CD14-positive monocyte (primary cell): ENCODE results near the gene STAT3. TPM values are rescaled to one million over a fixed set of nuclear protein-coding genes. Genes with fewer than 3 reads are reported as not detected.

Source experiments
- DNase-seq, 3 donors: peaks; one replicate each; pipeline ENCODE4 v3.0.0-alpha.2; 2011 to 2022
- H2AFZ ChIP-seq: 2 replicates; pipeline ENCODE4 v1.6.0; 2012; ENCODE audit warnings: mild to moderate bottlenecking, low read depth, low read length, inconsistent platforms; ENCODE audit not compliant: insufficient read depth, poor library complexity, severe bottlenecking
- H3K27ac ChIP-seq, 2 donors: 1 replicate in 1 of 2; 2 replicates in 1 of 2; pipeline ENCODE4 v1.5.1; 2012 to 2013; ENCODE audit warnings: low read length in 2 of 2, control low read depth in 1 of 2, inconsistent platforms in 1 of 2, low read depth in 1 of 2, mild to moderate bottlenecking in 1 of 2
- H3K27me3 ChIP-seq, 2 donors: one replicate each; pipeline versions ENCODE4 v1.6.0 to v1.6.1; 2011 to 2013; ENCODE audit warnings: low read length in 2 of 2; ENCODE audit not compliant: control insufficient read depth in 2 of 2, insufficient read depth in 2 of 2
- H3K36me3 ChIP-seq, 2 donors: replicated peaks in 1 of 2; 1 replicate in 1 of 2; 2 replicates in 1 of 2; pipeline versions ENCODE4 v1.5.1 to v1.6.1; 2012 to 2013; ENCODE audit warnings: low read length in 2 of 2, control low read depth in 1 of 2, inconsistent platforms in 1 of 2, mild to moderate bottlenecking in 1 of 2; ENCODE audit not compliant: insufficient read depth in 2 of 2, control insufficient read depth in 1 of 2
- H3K4me1 ChIP-seq, 2 donors: 1 replicate in 1 of 2; 2 replicates in 1 of 2; pipeline versions ENCODE4 v1.5.1 to v1.6.1; 2012 to 2013; ENCODE audit warnings: low read length in 2 of 2, control low read depth in 1 of 2, inconsistent platforms in 1 of 2, mild to moderate bottlenecking in 1 of 2, moderate library complexity in 1 of 2; ENCODE audit not compliant: insufficient read depth in 2 of 2, control insufficient read depth in 1 of 2
- H3K4me2 ChIP-seq: replicated peaks from 2 replicates; pipeline ENCODE3; 2012; ENCODE audit warnings: low read length, moderate library complexity, mild to moderate bottlenecking; ENCODE audit not compliant: poor library complexity, severe bottlenecking; ENCODE audit errors: extremely low read depth
- H3K4me3 ChIP-seq, 3 experiments: fragments of 200-600 bp in 1 of 3; sonication (generic) in 1 of 3; replicated peaks in 1 of 3; 1 replicate in 2 of 3; 2 replicates in 1 of 3; pipeline ENCODE4 v1.5.1; 2011 to 2013; ENCODE audit warnings: low read length in 3 of 3, mild to moderate bottlenecking in 3 of 3, control low read depth in 2 of 3, low read depth in 2 of 3, inconsistent platforms in 1 of 3, moderate library complexity in 1 of 3
- H3K79me2 ChIP-seq: 2 replicates; pipeline ENCODE4 v1.6.0; 2012; ENCODE audit warnings: mild to moderate bottlenecking, control low read depth, inconsistent platforms, low read length, moderate library complexity; ENCODE audit not compliant: insufficient read depth
- H3K9ac ChIP-seq: 2 replicates; pipeline ENCODE4 v1.6.0; 2017; ENCODE audit warnings: low read length, mild to moderate bottlenecking; ENCODE audit not compliant: insufficient read depth, poor library complexity, severe bottlenecking
- H3K9me3 ChIP-seq, 2 donors: replicated peaks in 1 of 2; 1 replicate in 1 of 2; 2 replicates in 1 of 2; pipeline versions ENCODE4 v1.5.1 to v1.6.1; 2012 to 2013; ENCODE audit warnings: low read length in 2 of 2, control low read depth in 1 of 2; ENCODE audit not compliant: control insufficient read depth in 1 of 2, insufficient read depth in 1 of 2
- H4K20me1 ChIP-seq: 2 replicates; pipeline ENCODE4 v1.6.0; 2012; ENCODE audit warnings: mild to moderate bottlenecking, low read length, control low read depth, moderate library complexity; ENCODE audit not compliant: insufficient read depth
- H3K27ac Mint-ChIP-seq, 7 donors: one replicate each; pipeline ENCODE4 v1.8.0; 2020; ENCODE audit warnings: mild to moderate bottlenecking in 7 of 7, mixed read lengths in 7 of 7, moderate library complexity in 6 of 7, inconsistent platforms in 2 of 7
- H3K27me3 Mint-ChIP-seq, 3 donors: one replicate each; pipeline ENCODE4 v1.8.0; 2021 to 2022; ENCODE audit warnings: low read depth in 3 of 3, mild to moderate bottlenecking in 3 of 3, mixed read lengths in 3 of 3, moderate library complexity in 3 of 3, inconsistent platforms in 1 of 3
- H3K36me3 Mint-ChIP-seq, 2 donors: one replicate each; pipeline ENCODE4 v1.8.0; 2020; ENCODE audit warnings: mixed read lengths in 2 of 2, inconsistent platforms in 1 of 2, mild to moderate bottlenecking in 1 of 2
- H3K4me1 Mint-ChIP-seq: one replicate; pipeline ENCODE4 v1.8.0; 2020; ENCODE audit warnings: mild to moderate bottlenecking, mixed read lengths
- H3K4me3 Mint-ChIP-seq, 2 donors: one replicate each; pipeline ENCODE4 v1.8.0; 2020; ENCODE audit warnings: mild to moderate bottlenecking in 2 of 2, mixed read lengths in 2 of 2, moderate library complexity in 1 of 2
- H3K9me3 Mint-ChIP-seq, 7 donors: one replicate each; pipeline ENCODE4 v1.8.0; 2020 to 2022; ENCODE audit warnings: mixed read lengths in 7 of 7, mild to moderate bottlenecking in 6 of 7, moderate library complexity in 6 of 7, inconsistent platforms in 2 of 7
- WGBS: methylation state at CpG from one replicate; pipeline ENCODE4 v1.1.5; 2013; ENCODE audit warnings: missing lambda C conversion rate; ENCODE audit not compliant: insufficient coverage; 5-methylcytosine and 5-hydroxymethylcytosine counted together
- intact Hi-C, 2 donors: fragments of 100-400 bp; cut with micrococcal nuclease; formaldehyde crosslinking; loops; one replicate each; pipeline versions ENCODE4 v1.15.0 to v1.15.1; 2023
- polyA plus RNA-seq, 3 donors: library from polyadenylated mRNA; depleted of rRNA in 1 of 3; unstranded in 2 of 3; stranded (reverse) in 1 of 3; fragments of 300-500 nt in 2 of 3; fragments of >200 nt in 1 of 3; fragmentation: Illumina TruSeq in 2 of 3; gene quantifications; 1 replicate in 2 of 3; 2 replicates in 1 of 3; pipeline ENCODE4 v1.2.3, GENCODE V29; 2012 to 2021
- TF ChIP-seq, protein P1 (sequence below): fragments of 200-600 bp; IDR thresholded peaks from one replicate; pipeline ENCODE4 v1.8.0; 2022; ENCODE audit warnings: antibody characterized with exemption, mild to moderate bottlenecking

The STAT3 gene
- polyA plus RNA-seq, 3 donors: 73.0 to 155 (median 110) TPM

DNA sequence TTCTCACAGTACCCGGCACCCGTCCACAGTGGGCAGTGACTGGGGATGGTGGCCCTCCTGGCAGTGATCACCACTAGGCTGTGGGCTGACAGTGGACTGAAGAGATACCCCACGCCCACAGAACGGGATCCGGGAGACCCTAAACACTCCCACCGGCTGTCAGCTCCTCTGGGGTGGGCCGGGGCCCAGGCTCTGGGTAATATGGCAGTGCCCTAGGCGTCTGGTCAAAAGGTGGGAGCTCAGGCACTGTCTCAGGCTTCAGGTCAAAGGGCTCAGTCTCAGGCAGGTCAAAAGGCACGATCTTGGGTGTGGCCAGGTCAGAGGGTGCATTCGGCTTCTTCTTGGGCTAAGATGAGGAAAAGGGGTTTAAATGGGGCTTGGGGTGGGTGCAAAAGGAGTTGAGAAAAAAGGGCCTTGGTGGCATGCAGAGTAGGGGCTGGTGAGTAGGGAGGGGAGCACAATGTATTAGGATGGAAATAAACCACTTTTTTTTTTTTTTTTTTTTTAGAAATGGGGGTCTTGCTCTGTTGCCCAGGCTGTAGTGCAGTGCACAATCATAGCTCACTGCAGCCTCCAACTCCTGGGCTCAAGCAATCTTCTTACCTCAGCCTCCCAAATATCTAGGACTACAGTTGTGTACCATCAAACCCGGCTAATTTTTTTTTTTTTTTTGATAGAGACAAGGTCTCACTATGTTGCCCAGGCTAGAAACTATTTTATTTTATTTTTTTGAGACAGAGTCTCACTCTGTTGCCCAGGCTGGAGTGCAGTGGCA is 23.9 kb upstream of the STAT3 start:
- no peak overlapping the region for H3K4me3 ChIP-seq
- peaks cover 13 to 19% of the 10 kb centered on the region in 2 donors for H3K4me1 ChIP-seq
- no peak overlapping the region for H3K4me3 Mint-ChIP-seq
- H3K27ac Mint-ChIP-seq: no peak overlapping the region
- H3K27me3 Mint-ChIP-seq: peaks cover 4 to 21% (median 8%) of the 10 kb centered on the region in 3 donors
- intact Hi-C loops: no loop called here
- H3K27ac ChIP-seq: no peak overlapping the region
- H3K27me3 ChIP-seq: no peaks in the 10 kb centered on the region
- DNase-seq: no peak
- no peak overlapping the region for H3K4me2 ChIP-seq
- TF ChIP-seq, protein P1, sequence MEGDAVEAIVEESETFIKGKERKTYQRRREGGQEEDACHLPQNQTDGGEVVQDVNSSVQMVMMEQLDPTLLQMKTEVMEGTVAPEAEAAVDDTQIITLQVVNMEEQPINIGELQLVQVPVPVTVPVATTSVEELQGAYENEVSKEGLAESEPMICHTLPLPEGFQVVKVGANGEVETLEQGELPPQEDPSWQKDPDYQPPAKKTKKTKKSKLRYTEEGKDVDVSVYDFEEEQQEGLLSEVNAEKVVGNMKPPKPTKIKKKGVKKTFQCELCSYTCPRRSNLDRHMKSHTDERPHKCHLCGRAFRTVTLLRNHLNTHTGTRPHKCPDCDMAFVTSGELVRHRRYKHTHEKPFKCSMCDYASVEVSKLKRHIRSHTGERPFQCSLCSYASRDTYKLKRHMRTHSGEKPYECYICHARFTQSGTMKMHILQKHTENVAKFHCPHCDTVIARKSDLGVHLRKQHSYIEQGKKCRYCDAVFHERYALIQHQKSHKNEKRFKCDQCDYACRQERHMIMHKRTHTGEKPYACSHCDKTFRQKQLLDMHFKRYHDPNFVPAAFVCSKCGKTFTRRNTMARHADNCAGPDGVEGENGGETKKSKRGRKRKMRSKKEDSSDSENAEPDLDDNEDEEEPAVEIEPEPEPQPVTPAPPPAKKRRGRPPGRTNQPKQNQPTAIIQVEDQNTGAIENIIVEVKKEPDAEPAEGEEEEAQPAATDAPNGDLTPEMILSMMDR: no peak
- no peaks in the 10 kb centered on the region for H4K20me1 ChIP-seq
- H3K79me2 ChIP-seq: no peaks in the 10 kb centered on the region
- no peaks in the 10 kb centered on the region for H3K36me3 ChIP-seq
- no peaks in the 10 kb centered on the region for H3K9me3 ChIP-seq
- no peak overlapping the region for H2AFZ ChIP-seq
- H3K9ac ChIP-seq: no peak overlapping the region
- 96% methylated on average over 9 of the region's 11 CpGs for whole genome bisulfite sequencing
- H3K36me3 Mint-ChIP-seq: no peaks in the 10 kb centered on the region
- peaks cover 0 to 3% (median 0%) of the 10 kb centered on the region in 7 donors for H3K9me3 Mint-ChIP-seq
- peaks cover 15% of the 10 kb centered on the region for H3K4me1 Mint-ChIP-seq

DNA sequence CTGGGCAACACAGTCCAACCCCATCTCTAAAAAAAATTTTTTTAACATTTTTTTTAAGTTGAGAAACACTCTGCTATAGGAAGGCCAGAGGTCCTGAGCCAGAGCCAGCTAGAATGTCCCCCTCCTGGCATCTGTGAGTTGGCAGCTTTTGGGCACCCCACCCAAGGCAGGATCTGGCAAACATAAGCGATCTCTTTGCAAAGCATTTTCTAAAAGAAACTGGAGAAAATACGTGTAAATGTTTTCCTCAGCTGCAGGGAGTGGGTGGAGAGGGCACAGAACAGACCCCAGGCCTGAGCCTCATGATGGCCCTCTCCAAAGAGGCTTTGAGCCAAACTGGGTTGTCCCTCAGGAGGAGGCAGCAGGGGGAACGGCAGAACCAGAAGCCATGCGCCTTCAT is 23.1 kb upstream of the STAT3 start:
- Mint-ChIP-seq H3K27me3 (peaks cover 4 to 23% (median 7%) of the 10 kb centered on the region in 3 donors), H3K36me3 (no peaks in the 10 kb centered on the region), H3K27ac (no peak overlapping the region), H3K4me1 (peaks cover 22% of the 10 kb centered on the region), H3K4me3 (no peak overlapping the region), H3K9me3 (peaks cover 0 to 3% (median 0%) of the 10 kb centered on the region in 7 donors)
- intact Hi-C loops: no loop called here
- no peak overlapping the region for H3K4me3 ChIP-seq
- WGBS: 50% methylated on average over 1 of the region's 4 CpGs
- no peak overlapping the region for H3K27ac ChIP-seq
- no peaks in the 10 kb centered on the region for H3K79me2 ChIP-seq
- no peaks in the 10 kb centered on the region for H3K9me3 ChIP-seq
- H3K27me3 ChIP-seq: no peaks in the 10 kb centered on the region
- no peaks in the 10 kb centered on the region for H4K20me1 ChIP-seq
- H2AFZ ChIP-seq: no peak overlapping the region
- H3K4me2 ChIP-seq: no peak overlapping the region
- TF ChIP-seq, protein P1: no peak
- DNase-seq: no peak
- no peaks in the 10 kb centered on the region for H3K36me3 ChIP-seq
- no peak overlapping the region for H3K9ac ChIP-seq
- H3K4me1 ChIP-seq: peaks cover 20 to 27% of the 10 kb centered on the region in 2 donors
